22Rv1 (cell line): ENCODE data around the gene MLH1.
"Not testable (repeated sequence)": the region's sequence is repeated elsewhere in the genome, so short reads cannot be mapped to it uniquely, and the experiment has no call there.

Experiments used
- H3K27ac ChIP-seq: fragments of 450-650 bp; 2 replicates; pipeline ENCODE4 v1.5.1; 2017
- CTCF ChIP-seq: fragments of 450-650 bp; IDR thresholded peaks from 2 replicates; pipeline ENCODE4 v1.5.1; 2017; ENCODE audit warnings: mild to moderate bottlenecking
- ZFX ChIP-seq: fragments of 450-650 bp; IDR thresholded peaks from 2 replicates; pipeline ENCODE4 v1.6.1; 2017; ENCODE audit warnings: antibody characterized with exemption, borderline replicate concordance

MLH1 gene

GRCh38 chr3:36993326-36994283, at the start of gene MLH1:
TSS of gene MLH1 (plus strand) at chr3:36993518. CDS start at chr3:36993548, 30 bp downstream.
- TF ChIP-seq CTCF (no peak), ZFX (no peak)
- peak within 1 kb of the TSS; percentile 93 for H3K27ac ChIP-seq

GRCh38 chr3:36943601-36944000, 49.7 kb upstream of the MLH1 start:
- peak overlapping the region; percentile 71 for H3K27ac ChIP-seq
- TF ChIP-seq CTCF, result no peak
- no peak for TF ChIP-seq ZFX

- TF ChIP-seq ZFX (no peak), CTCF (peak; percentile 19; the same call in 1 of the 2 replicates)
- peak overlapping the region; percentile 71 for H3K27ac ChIP-seq
Observed at GRCh38 chr3:36944012-36944640, 49.2 kb upstream of the MLH1 start.

- peak within 1 kb of the TSS; percentile 71 for H3K27ac ChIP-seq
- TF ChIP-seq ZFX (no peak), CTCF (no peak)
Observed at GRCh38 chr3:36944641-36945270, 48.6 kb upstream of the MLH1 start, which contains the start of gene TRANK1. TSS of gene TRANK1 (minus strand) at chr3:36945054. CDS start at chr3:36944809, 245 bp downstream.

GRCh38 chr3:36945333-36945980, 47.9 kb upstream of the MLH1 start:
- no peak for TF ChIP-seq ZFX
- no peak for TF ChIP-seq CTCF
- peak overlapping the region; percentile 71 for H3K27ac ChIP-seq

GRCh38 chr3:36947814-36948213, 45.5 kb upstream of the MLH1 start:
- not testable (repeated sequence) for H3K27ac ChIP-seq

GRCh38 chr3:36954452-36955134, 38.7 kb upstream of the MLH1 start:
- no peak overlapping the region for H3K27ac ChIP-seq
- TF ChIP-seq CTCF, result no peak
- TF ChIP-seq ZFX, result no peak
